Measurements from ENCODE around the gene ARHGEF26.

Gene ARHGEF26

DNA sequence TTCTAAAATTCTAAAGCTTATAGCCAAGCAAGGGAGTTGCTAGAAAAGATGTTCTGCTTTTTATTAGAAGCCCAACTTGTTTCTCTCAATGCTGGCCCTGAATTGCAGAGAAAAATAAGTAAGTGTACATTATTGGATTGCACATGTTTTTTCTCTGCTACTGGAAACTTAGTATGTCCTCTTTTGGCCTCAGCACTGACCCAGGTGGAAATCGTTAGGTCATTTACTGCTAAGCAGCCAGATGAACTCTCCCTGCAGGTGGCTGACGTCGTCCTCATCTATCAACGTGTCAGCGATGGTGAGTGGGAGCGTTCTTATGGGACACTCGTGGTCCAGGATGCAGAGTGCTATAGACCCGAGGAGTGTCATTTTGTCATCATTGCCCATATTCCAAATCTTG is 133.3 kb downstream of the ARHGEF26 start:
- no peak for DNase-seq (ENCODE audit: low read depth in 2 of 2)

DNA sequence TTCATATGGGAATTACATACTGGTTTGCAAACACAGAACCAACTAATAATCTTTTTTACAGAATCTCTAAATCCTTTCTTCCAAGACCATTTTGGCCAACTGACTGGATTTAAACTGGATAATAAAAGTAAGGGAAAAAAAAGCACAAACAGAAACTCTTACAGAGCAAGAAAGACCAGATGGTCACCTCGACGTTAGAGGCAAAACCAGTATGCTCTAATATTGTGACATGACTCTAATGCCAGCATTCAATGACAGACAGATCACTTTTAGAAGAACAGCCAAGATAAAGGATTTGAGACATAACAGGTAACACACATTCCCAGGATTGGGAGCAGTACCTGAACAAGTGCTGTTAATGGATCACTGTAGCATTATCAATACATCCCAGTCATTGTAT is 152.2 kb downstream of the ARHGEF26 start:
- no peak for DNase-seq (ENCODE audit: low read depth in 2 of 2)

DNA sequence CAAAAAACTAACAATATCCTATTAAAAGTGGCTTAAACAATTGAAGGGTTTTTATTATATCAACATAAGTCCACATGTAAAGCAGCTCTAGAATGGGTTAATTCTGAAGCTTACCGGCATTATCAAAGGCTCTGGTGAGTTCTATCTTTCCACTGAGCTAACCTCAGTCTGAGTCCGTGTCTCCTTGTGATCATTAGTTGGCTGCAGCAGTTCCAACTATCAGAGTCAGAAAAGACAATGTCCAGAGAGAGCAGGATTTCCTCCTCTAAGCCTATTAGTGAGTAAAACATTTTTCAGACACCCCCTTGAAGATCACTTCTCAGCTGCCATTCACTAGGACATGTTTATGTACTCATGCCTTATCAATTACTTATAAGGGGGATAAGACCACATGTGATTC is 153.2 kb downstream of the ARHGEF26 start:
- DNase-seq (ENCODE audit: low read depth in 2 of 2), result no peak

DNA sequence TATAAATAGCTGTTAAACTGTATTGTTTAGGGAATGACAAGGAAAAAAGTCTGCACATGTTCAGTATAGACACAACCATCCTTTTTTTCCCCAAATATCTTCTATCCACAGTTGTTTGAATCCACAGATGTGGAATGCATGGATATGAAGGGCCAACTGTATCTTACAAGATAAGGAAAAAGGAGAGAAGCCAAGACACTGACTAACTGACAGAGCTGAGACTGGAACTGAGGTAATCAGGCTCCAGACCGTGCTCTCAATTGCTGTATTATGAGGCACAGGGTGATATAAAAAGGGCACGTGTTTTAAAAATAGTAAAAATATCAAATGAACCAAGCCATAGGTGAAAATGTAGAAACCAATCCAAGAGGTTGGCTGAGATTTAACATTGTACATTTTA is 154.1 kb downstream of the ARHGEF26 start:
- DNase-seq (ENCODE audit: low read depth in 2 of 2), result no peak

DNA sequence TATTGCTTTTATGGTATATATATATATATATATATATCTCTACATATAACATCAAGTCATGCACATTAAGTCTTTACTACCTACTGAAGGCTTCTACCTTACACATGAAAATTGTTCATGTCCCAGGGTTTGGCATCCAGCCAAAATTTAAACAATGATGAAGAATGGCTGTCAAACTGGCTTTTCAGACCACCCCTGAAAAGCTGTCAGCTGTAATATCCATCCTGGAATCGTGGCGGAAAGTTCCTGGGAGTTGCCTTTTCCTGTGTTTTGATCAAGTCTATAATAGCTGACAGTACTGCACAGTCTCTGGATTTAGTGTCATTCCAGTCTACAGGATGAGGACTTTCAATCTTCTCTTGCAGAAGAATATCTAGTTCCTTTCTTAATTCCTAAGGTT is 154.8 kb downstream of the ARHGEF26 start:
- no peak for DNase-seq (ENCODE audit: low read depth in 2 of 2)

DNA sequence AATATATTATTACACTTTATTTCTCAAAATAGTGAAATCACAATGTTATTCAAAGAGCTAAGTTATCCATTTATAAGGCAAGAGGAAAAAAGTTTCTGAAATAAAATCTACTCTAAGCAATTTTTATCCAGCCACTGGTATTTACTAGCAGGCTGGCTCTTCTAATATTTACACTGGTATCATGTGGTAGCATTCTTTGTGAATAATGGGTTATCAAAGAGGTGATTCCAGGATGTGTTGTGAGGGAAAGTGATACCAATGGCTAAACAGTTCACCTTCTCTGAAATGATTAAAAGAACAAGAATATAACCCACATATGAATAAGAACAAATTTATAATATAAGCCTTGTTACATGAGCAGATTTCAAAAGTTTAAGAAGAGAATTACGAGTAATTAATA is 159.0 kb downstream of the ARHGEF26 start:
- no peak for DNase-seq (ENCODE audit: low read depth in 2 of 2)

DNA sequence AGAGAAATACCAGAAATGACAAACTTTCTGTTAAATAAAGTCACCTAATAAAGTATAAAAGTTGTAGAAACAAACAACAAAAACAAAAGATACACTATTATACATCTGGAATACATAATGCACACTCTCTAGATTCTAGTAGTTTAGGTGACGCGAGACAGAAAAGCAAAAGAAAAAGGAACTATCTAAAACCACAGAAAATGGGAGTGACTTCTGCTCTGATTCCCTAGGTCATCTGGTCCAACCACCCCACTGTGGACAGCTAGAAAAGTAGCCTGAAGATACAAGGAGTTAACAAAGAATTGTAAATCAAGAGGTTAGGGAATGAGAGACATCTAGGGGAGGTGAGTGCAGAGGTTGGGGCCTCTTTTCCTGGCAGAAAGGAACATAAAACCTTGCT is 164.0 kb downstream of the ARHGEF26 start:
- no peak for DNase-seq (ENCODE audit: low read depth in 2 of 2)

DNA sequence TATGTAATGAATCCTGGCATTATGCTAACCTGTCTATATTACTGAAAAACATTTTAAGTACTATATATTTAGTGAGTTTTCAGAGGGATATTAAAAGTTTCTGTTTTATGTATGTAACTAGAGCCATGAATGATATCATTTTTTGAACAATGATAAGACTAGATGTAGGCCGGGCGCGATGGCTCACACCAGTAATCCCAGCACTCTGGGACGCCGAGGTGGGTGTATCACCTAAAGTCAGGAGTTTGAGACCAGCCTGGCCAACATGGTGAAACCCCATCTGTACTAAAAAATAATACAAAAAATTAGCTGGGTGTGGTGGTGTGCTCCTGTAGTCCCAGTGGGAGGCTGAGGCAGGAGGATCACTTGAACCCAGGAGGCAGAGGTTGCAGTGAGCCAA is 169.0 kb downstream of the ARHGEF26 start:
- no peak for DNase-seq (ENCODE audit: low read depth in 2 of 2)

DNA sequence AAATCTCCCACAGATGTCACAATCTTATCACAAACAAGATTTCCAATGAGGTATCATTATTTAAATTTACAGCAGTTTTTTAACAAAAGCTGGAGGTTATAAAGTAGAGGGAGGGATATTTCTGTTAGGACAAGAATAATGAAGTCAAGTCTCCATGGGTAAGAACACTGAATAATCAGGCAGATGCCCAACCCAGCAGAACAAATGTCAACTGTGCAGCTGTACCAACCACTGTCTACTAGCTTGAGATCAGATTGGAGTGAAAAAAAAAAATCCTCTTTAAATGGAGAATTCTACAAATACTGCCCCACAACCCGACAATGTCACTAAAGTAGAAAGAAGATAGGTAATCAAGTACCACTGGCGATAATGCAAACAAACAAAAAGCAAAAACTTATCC is 172.8 kb downstream of the ARHGEF26 start:
- no peak for DNase-seq (ENCODE audit: low read depth in 2 of 2)

DNA sequence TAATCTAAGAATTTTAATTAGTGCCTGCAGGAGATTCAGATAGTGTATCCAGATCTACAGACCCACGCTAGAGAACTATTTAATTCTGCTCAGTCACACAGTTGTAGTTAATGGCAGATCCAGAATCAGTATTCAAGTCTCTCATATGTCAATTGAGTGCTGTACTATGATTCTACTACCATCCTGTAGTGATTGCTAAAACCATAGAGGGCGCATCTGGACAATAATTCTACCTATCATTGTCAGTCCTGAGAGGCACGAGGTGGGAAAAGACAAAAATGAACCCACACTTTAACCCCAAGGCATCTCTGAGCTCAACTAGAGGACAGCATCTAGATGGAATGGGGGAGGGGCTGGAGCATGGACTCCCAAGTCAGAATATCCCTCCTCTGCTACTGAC is 180.4 kb downstream of the ARHGEF26 start:
- no peak for DNase-seq (ENCODE audit: low read depth in 2 of 2)

DNA sequence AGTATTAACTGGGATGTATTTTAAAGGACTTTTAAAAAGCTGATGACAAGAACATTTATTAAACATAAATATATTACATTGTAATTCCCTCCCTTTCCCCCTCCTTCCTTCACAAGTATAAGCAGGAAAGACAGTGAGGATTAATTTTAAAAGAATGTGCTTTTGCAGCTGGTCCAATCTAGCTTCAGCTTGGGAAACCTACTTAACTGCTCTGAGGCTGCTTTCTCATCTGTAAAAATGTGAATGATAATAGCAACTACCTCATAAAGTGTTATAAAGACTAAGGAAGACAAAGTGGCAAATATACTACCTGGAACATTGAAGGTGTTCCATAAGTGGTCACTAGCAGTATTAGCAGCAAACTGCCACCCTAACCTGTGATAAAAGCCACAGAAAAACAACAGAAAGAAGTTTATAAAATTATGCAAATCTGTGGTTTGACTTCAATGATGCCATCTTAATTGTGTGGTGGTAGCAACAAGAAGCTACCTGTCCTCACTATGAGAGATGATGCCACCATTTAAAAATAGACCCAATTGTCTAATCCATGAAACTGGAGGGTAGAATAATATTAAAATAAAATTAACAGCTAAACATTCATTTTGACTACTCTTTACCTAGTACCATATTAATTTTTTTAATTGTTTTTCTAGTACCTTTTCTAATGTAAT is 183.1 kb downstream of the ARHGEF26 start:
- DNase-seq (ENCODE audit: low read depth in 2 of 2), result no peak

DNA sequence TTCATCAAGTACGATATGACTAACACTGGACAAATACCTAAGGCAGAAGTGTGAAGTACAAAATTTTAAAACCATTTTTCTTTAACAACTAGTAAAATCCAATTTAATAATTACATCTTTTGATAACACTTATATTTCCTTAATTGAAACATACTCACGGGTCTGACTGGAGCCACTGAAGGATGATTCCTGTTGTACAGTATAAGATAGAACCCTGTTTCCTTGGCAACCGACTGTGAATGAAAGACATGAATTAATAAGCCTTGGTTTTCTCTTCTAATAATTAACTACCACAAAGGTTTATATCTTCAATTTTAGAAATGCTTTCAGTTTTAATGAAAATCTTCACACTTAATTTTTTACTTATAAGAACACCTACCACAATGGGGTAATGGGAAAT is 183.7 kb downstream of the ARHGEF26 start:
- DNase-seq (ENCODE audit: low read depth in 2 of 2), result no peak

DNA sequence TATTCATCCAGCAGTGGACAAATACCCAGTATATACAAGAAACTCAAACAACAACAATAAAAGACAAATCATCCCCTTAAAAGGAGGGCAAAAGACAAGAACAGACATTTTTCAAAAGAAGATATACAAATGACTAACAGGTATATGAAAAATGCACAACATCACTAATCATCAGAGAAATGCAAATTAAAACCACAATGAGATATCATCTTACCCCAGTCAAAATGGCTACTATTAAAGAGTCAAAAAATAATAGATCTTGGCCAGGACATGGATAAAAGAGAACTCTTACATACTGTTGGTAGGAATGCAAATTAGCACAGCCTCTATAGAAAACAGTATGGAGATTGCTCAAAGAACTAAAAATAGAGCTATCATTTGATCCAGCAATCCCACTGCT is 186.2 kb downstream of the ARHGEF26 start:
- no peak for DNase-seq (ENCODE audit: low read depth in 2 of 2)

Measured in stimulated activated CD4-positive, alpha-beta T cell treated with anti-CD3 and anti-CD28 coated beads, Interleukin-12 subunit alpha, Interleukin-12 subunit beta, amount 100 ng/mL, for 24 hours (primary cell).